Fibroblast of the aortic adventitia (primary cell): ENCODE results near the gene MYRIP. TPM values are rescaled to one million over a fixed set of nuclear protein-coding genes. Genes with fewer than 3 reads are reported as not detected.

Source experiments
- DNase-seq: peaks from one replicate; pipeline ENCODE4 v3.0.0-alpha.2; 2010; ENCODE audit warnings: low read depth
- H3K4me3 ChIP-seq: 2 replicates; pipeline ENCODE4 v1.5.1; 2011; ENCODE audit warnings: low read depth, mild to moderate bottlenecking, control low read depth, low read length, moderate library complexity
- CTCF ChIP-seq: IDR thresholded peaks from 2 replicates; pipeline ENCODE4 v1.5.1; 2011; ENCODE audit warnings: mild to moderate bottlenecking, low read length, control low read depth, inconsistent platforms; ENCODE audit not compliant: insufficient read depth
- total RNA-seq: library from RNA; depleted of rRNA; stranded (reverse); fragments of >200 nt; gene quantifications from 2 replicates; pipeline ENCODE4 v1.2.3, GENCODE V29; 2012; ENCODE audit warnings: low replicate concordance

The MYRIP gene
- total RNA-seq, 1 donor = 8.6 TPM

- no peak for TF ChIP-seq CTCF
- DNase-seq = no peak
- H3K4me3 ChIP-seq = no peak overlapping the region
These were observed 162.2 kb downstream of the MYRIP start for GRCh38 chr3:39971559-39972031.

GRCh38 chr3:39972508-39972907 lies 163.1 kb downstream of the MYRIP start:
- H3K4me3 ChIP-seq = no peak overlapping the region
- DNase-seq = no peak
- TF ChIP-seq CTCF = no peak

- H3K4me3 ChIP-seq = no peak overlapping the region
- DNase-seq = no peak
- TF ChIP-seq CTCF = no peak
These were observed 167.8 kb downstream of the MYRIP start for GRCh38 chr3:39977058-39977794.

GRCh38 chr3:39978308-39978707 lies 168.9 kb downstream of the MYRIP start:
- TF ChIP-seq CTCF = no peak
- no peak overlapping the region for H3K4me3 ChIP-seq
- DNase-seq = no peak

GRCh38 chr3:39980058-39980457 lies 170.6 kb downstream of the MYRIP start:
- TF ChIP-seq CTCF = no peak
- DNase-seq = no peak
- H3K4me3 ChIP-seq = no peak overlapping the region

GRCh38 chr3:39980781-39981180 lies 171.4 kb downstream of the MYRIP start:
- TF ChIP-seq CTCF = no peak
- H3K4me3 ChIP-seq = no peak overlapping the region
- DNase-seq = no peak
